Gastrocnemius medialis (tissue), 4 donors: ENCODE data around the gene EPB41L4A.

Experiments
- POLR2A ChIP-seq, 2 donors: fragments of 450-650 bp; IDR thresholded peaks; one replicate each; pipeline ENCODE4 v1.6.1; 2017; ENCODE audit warnings: antibody characterized with exemption in 2 of 2, mild to moderate bottlenecking in 2 of 2, moderate library complexity in 2 of 2
- TF ChIP-seq, protein P1 (sequence below), 5 experiments: fragments of 450-650 bp in 3 of 5; fragments of 200-600 bp in 2 of 5; sonication (generic) in 2 of 5; IDR thresholded peaks in 4 of 5; conservative IDR thresholded peaks in 1 of 5; 1 replicate in 4 of 5; 2 replicates in 1 of 5; pipeline ENCODE4 v1.5.1; 2016 to 2019; ENCODE audit warnings: antibody characterized with exemption in 5 of 5, mild to moderate bottlenecking in 3 of 5, moderate library complexity in 3 of 5

DNA sequence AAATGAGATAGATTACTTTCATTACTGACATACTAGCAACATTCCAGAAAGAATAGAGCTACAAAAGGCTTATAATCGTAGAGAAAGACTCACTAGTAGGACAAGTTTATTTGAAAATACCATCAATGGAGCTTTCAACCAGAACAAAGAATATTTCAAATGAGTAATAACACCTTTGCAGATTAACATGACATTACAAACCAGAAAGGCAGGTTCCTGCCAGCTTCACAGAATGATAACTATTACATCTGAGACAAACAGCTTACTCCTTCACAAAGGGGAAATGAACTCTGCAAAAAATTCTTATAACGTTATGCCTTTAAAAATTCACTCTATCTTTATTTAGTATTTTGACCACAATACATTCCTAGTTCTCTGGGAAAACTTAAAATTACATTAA, 103.1 kb downstream of the EPB41L4A start:
- TF ChIP-seq, protein P1, sequence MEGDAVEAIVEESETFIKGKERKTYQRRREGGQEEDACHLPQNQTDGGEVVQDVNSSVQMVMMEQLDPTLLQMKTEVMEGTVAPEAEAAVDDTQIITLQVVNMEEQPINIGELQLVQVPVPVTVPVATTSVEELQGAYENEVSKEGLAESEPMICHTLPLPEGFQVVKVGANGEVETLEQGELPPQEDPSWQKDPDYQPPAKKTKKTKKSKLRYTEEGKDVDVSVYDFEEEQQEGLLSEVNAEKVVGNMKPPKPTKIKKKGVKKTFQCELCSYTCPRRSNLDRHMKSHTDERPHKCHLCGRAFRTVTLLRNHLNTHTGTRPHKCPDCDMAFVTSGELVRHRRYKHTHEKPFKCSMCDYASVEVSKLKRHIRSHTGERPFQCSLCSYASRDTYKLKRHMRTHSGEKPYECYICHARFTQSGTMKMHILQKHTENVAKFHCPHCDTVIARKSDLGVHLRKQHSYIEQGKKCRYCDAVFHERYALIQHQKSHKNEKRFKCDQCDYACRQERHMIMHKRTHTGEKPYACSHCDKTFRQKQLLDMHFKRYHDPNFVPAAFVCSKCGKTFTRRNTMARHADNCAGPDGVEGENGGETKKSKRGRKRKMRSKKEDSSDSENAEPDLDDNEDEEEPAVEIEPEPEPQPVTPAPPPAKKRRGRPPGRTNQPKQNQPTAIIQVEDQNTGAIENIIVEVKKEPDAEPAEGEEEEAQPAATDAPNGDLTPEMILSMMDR (IDR thresholded peaks at IDR 0.05 in 4 of 5, conservative IDR thresholded peaks at IDR 0.05 in 1 of 5): no peak
- no peak for TF ChIP-seq POLR2A (IDR thresholded peaks at IDR 0.05)
